ENCODE measurements around the gene AGAP1.

DNA sequence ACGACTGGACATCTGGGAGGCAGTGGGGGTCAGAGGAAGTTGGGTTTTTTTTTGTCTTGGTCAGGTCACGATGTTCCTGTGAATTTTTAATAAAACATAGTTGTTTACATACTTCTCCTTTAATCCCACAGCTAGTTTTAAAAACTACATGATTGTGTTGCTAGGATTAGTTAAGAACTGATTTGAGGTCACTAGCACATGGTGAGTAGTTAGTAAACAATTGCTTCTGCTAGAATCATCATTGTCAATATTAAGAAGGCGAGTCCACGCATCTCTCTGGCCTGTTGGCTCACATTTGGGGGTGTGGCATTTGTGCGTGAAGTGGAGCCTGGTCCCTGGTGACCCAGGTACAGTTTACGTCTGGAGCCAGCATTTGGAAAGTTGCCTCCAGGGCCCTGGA is 59.4 kb downstream of the AGAP1 start:
- TF ChIP-seq RAD21 (conservative IDR thresholded peaks at IDR 0.05 in 1 of 2, IDR thresholded peaks at IDR 0.05 in 1 of 2) (no peak), POLR2A (IDR thresholded peaks at IDR 0.05; ENCODE audit: low read length) (no peak), MAFK (IDR thresholded peaks at IDR 0.05; ENCODE audit: partially characterized antibody) (no peak), FOXS1 (CRISPR knock-in tag; IDR thresholded peaks at IDR 0.05) (no peak), EP300 (IDR thresholded peaks at IDR 0.05) (no peak)
- TF ChIP-seq, protein P1, sequence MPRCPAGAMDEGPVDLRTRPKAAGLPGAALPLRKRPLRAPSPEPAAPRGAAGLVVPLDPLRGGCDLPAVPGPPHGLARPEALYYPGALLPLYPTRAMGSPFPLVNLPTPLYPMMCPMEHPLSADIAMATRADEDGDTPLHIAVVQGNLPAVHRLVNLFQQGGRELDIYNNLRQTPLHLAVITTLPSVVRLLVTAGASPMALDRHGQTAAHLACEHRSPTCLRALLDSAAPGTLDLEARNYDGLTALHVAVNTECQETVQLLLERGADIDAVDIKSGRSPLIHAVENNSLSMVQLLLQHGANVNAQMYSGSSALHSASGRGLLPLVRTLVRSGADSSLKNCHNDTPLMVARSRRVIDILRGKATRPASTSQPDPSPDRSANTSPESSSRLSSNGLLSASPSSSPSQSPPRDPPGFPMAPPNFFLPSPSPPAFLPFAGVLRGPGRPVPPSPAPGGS (IDR thresholded peaks at IDR 0.05), result no peak
- TF ChIP-seq, protein P2, sequence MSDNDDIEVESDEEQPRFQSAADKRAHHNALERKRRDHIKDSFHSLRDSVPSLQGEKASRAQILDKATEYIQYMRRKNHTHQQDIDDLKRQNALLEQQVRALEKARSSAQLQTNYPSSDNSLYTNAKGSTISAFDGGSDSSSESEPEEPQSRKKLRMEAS (IDR thresholded peaks at IDR 0.05), result no peak
- TF ChIP-seq, protein P3, sequence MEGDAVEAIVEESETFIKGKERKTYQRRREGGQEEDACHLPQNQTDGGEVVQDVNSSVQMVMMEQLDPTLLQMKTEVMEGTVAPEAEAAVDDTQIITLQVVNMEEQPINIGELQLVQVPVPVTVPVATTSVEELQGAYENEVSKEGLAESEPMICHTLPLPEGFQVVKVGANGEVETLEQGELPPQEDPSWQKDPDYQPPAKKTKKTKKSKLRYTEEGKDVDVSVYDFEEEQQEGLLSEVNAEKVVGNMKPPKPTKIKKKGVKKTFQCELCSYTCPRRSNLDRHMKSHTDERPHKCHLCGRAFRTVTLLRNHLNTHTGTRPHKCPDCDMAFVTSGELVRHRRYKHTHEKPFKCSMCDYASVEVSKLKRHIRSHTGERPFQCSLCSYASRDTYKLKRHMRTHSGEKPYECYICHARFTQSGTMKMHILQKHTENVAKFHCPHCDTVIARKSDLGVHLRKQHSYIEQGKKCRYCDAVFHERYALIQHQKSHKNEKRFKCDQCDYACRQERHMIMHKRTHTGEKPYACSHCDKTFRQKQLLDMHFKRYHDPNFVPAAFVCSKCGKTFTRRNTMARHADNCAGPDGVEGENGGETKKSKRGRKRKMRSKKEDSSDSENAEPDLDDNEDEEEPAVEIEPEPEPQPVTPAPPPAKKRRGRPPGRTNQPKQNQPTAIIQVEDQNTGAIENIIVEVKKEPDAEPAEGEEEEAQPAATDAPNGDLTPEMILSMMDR (IDR thresholded peaks at IDR 0.05), result no peak
- TF ChIP-seq, protein P4, sequence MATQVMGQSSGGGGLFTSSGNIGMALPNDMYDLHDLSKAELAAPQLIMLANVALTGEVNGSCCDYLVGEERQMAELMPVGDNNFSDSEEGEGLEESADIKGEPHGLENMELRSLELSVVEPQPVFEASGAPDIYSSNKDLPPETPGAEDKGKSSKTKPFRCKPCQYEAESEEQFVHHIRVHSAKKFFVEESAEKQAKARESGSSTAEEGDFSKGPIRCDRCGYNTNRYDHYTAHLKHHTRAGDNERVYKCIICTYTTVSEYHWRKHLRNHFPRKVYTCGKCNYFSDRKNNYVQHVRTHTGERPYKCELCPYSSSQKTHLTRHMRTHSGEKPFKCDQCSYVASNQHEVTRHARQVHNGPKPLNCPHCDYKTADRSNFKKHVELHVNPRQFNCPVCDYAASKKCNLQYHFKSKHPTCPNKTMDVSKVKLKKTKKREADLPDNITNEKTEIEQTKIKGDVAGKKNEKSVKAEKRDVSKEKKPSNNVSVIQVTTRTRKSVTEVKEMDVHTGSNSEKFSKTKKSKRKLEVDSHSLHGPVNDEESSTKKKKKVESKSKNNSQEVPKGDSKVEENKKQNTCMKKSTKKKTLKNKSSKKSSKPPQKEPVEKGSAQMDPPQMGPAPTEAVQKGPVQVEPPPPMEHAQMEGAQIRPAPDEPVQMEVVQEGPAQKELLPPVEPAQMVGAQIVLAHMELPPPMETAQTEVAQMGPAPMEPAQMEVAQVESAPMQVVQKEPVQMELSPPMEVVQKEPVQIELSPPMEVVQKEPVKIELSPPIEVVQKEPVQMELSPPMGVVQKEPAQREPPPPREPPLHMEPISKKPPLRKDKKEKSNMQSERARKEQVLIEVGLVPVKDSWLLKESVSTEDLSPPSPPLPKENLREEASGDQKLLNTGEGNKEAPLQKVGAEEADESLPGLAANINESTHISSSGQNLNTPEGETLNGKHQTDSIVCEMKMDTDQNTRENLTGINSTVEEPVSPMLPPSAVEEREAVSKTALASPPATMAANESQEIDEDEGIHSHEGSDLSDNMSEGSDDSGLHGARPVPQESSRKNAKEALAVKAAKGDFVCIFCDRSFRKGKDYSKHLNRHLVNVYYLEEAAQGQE (IDR thresholded peaks at IDR 0.05), result no peak

Data from A549 (cell line).